ENCODE results near the gene POMT1. TPM values are rescaled to one million over a fixed set of nuclear protein-coding genes. Genes with fewer than 3 reads are reported as not detected.

Gene POMT1
- total RNA-seq, 2 donors from 2014 or later, result 22.1 to 34.6 TPM

DNA sequence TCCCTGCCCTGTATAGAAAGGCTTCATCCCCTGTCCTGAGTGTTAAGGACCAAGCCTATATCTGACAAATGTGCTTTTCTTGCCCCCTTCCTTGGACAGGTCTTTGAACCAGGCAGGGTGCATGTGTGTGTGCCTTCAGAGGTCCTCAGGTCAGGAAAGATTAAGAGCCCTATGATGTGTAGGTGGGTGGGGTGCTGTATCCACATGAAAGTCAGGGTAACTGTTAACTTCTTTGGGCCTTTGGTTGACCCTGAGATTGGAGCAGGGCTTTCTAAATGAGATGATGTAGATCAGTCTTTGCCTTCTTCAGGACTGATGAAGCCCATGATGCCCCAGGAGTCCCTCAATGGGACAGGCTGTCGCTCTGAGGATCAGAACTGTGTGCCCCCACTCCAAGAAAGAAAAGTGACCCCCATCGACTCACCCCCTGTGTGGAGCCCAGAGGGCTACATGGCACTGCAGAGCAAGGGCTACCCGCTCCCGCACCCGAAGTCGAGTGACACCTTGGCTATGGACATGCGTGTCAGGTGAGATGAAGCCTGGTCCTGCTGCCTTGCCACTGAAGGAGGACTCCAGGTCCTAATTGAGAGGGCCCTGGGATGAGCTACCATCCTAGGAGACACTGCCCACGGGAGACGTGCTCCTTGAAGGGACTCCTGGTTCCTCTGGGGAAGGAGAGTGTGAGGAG lies 29.4 kb upstream of the POMT1 start:
- Histone ChIP-seq H3K27ac (no peak overlapping the region), H3K36me3 (replicated peaks in 1 of 2; ENCODE audit: insufficient read depth in 1 of 2, low read depth in 2 of 2) (peaks cover 27 to 70% of the 10 kb centered on the region in 2 donors), H3K4me1 (no peaks in the 10 kb centered on the region), H3K27me3 (no peaks in the 10 kb centered on the region), H3K9me3 (no peaks in the 10 kb centered on the region), H3K4me3 (no peak overlapping the region)
- intact Hi-C loops (cut with DNase I), result no loop called here
- no peak for ATAC-seq
- TF ChIP-seq, protein P1, sequence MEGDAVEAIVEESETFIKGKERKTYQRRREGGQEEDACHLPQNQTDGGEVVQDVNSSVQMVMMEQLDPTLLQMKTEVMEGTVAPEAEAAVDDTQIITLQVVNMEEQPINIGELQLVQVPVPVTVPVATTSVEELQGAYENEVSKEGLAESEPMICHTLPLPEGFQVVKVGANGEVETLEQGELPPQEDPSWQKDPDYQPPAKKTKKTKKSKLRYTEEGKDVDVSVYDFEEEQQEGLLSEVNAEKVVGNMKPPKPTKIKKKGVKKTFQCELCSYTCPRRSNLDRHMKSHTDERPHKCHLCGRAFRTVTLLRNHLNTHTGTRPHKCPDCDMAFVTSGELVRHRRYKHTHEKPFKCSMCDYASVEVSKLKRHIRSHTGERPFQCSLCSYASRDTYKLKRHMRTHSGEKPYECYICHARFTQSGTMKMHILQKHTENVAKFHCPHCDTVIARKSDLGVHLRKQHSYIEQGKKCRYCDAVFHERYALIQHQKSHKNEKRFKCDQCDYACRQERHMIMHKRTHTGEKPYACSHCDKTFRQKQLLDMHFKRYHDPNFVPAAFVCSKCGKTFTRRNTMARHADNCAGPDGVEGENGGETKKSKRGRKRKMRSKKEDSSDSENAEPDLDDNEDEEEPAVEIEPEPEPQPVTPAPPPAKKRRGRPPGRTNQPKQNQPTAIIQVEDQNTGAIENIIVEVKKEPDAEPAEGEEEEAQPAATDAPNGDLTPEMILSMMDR (IDR thresholded peaks at IDR 0.05), result no peak
- TF ChIP-seq POLR2A (IDR thresholded peaks at IDR 0.05), result no peak
- no peak for DNase-seq
- 92% methylated on average over 2 to 9 of the region's 9 CpGs for whole genome bisulfite sequencing, 2 donors

GRCh38 chr9:131473891-131474290 lies 28.8 kb upstream of the POMT1 start:
- Histone ChIP-seq H3K27ac (no peak overlapping the region), H3K27me3 (no peaks in the 10 kb centered on the region), H3K4me1 (no peaks in the 10 kb centered on the region), H3K36me3 (replicated peaks in 1 of 2; ENCODE audit: insufficient read depth in 1 of 2, low read depth in 2 of 2) (peaks cover 30 to 67% of the 10 kb centered on the region in 2 donors), H3K9me3 (no peaks in the 10 kb centered on the region), H3K4me3 (no peak overlapping the region)
- DNase-seq (no peak), ATAC-seq (no peak)
- intact Hi-C loops (cut with DNase I), result no loop called here
- TF ChIP-seq, protein P1 (IDR thresholded peaks at IDR 0.05), result no peak
- TF ChIP-seq POLR2A (IDR thresholded peaks at IDR 0.05), result no peak
- WGBS, 2 donors, result 78 to 85% methylated on average over 10 of the region's 10 CpGs

DNA sequence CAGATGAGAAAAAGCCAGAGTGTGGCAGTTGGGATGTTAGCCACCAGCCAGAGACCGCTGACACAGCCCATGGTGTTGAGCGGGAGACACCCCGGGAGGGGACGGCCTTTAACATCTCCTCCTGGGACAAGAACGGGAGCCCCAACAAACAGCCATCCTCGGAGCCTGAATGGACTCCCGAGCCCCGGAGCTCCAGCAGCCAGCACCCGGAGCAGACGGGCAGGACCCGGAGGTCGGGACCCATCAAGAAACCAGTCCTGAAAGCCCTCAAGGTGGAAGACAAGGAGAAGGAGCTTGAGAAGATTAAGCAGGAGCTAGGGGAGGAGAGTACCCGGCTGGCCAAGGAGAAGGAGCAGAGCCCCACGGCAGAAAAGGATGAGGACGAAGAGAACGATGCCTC lies 28.0 kb upstream of the POMT1 start:
- 89 to 93% methylated on average over 12 to 16 of the region's 16 CpGs for WGBS, 2 donors
- no peak for TF ChIP-seq POLR2A (IDR thresholded peaks at IDR 0.05)
- TF ChIP-seq, protein P1 (IDR thresholded peaks at IDR 0.05), result no peak
- Histone ChIP-seq H3K4me3 (no peak overlapping the region), H3K4me1 (no peaks in the 10 kb centered on the region), H3K36me3 (replicated peaks in 1 of 2; ENCODE audit: insufficient read depth in 1 of 2, low read depth in 2 of 2) (peaks cover 36 to 71% of the 10 kb centered on the region in 2 donors), H3K9me3 (no peaks in the 10 kb centered on the region), H3K27ac (no peak overlapping the region), H3K27me3 (no peaks in the 10 kb centered on the region)
- no peak for ATAC-seq
- intact Hi-C loops (cut with DNase I), result loop anchor here (5.0 kb wide), 1 partner anchor 122 kb away; no protein-coding TSS in a partner anchor
- no peak for DNase-seq

GRCh38 chr9:131475111-131475955 lies 27.4 kb upstream of the POMT1 start:
- intact Hi-C loops (cut with DNase I), result loop anchor here (5.0 kb wide), 1 partner anchor 123 kb away; no protein-coding TSS in a partner anchor
- TF ChIP-seq, protein P1 (IDR thresholded peaks at IDR 0.05), result no peak
- no peak for TF ChIP-seq POLR2A (IDR thresholded peaks at IDR 0.05)
- H3K27me3 ChIP-seq, result no peaks in the 10 kb centered on the region
- H3K36me3 ChIP-seq (replicated peaks in 1 of 2; ENCODE audit: insufficient read depth in 1 of 2, low read depth in 2 of 2), result peaks cover 36 to 66% of the 10 kb centered on the region in 2 donors
- no peaks in the 10 kb centered on the region for H3K9me3 ChIP-seq
- WGBS, 2 donors, result 87 to 92% methylated on average over 25 to 46 of the region's 46 CpGs
- no peak for ATAC-seq
- H3K4me1 ChIP-seq, result no peaks in the 10 kb centered on the region
- H3K27ac ChIP-seq, result no peak overlapping the region
- no peak for DNase-seq
- no peak overlapping the region for H3K4me3 ChIP-seq

Data from body of pancreas (tissue), 4 donors.